Spleen (tissue), 7 donors: ENCODE results near the gene ZNF236.

Experiments used
- POLR2AphosphoS5 ChIP-seq, 3 donors: sonication (generic); formaldehyde crosslinking; IDR thresholded peaks; one replicate each; pipeline ENCODE4 v1.5.1; 2017; ENCODE audit warnings: antibody characterized with exemption in 3 of 3
- TF ChIP-seq, protein P1 (sequence below), 11 experiments: fragments of 200-600 bp in 7 of 11; fragments of 450-650 bp in 4 of 11; sonication (generic) in 4 of 11; IDR thresholded peaks in 8 of 11; conservative IDR thresholded peaks in 3 of 11; 1 replicate in 7 of 11; 2 replicates in 4 of 11; pipeline versions ENCODE4 v1.4.0 to v1.8.0; 2016 to 2021; ENCODE audit warnings: antibody characterized with exemption in 11 of 11, inconsistent platforms in 4 of 11, mild to moderate bottlenecking in 1 of 11
- donor health status: DM: no; HTN: no; CAD: no; lungs with moderate emphysema.
- donor health status: DM: no; HTN: no; CAD: no.
- donor health status: DM: no; HTN: no; CAD: no.

DNA sequence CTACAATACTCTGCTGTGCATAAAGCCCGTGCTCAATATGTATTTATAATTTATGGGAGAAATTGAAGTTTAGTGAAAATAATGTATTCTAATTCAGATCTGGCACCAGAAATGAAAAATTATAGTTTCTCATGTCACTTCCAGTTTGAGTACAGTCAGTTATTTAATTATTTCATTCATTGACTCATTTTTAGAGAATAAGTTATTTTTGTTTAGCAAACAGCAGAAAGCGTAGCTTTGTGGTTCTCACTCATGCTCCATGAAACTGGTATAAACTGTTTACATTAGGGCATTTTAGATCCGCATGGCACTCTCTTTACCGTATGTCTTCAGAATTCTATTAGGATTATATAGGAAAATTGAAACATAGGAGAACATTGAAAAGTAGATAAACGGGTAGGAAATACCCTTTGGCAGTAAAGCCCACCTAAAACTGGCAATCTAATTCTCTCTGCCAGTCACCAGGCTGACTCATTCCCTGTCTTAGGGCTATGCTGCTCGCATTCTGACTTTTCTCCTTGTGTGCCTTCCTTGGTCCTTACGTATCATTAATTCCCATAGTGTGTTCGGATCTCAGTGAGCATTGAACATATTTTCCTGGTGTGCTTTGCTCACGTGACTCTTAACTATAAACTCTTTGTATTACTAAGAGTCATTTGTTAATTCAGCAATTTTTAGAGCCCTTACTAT is 106.0 kb downstream of the ZNF236 start:
- no peak for TF ChIP-seq POLR2AphosphoS5 (IDR thresholded peaks at IDR 0.05)
- TF ChIP-seq, protein P1, sequence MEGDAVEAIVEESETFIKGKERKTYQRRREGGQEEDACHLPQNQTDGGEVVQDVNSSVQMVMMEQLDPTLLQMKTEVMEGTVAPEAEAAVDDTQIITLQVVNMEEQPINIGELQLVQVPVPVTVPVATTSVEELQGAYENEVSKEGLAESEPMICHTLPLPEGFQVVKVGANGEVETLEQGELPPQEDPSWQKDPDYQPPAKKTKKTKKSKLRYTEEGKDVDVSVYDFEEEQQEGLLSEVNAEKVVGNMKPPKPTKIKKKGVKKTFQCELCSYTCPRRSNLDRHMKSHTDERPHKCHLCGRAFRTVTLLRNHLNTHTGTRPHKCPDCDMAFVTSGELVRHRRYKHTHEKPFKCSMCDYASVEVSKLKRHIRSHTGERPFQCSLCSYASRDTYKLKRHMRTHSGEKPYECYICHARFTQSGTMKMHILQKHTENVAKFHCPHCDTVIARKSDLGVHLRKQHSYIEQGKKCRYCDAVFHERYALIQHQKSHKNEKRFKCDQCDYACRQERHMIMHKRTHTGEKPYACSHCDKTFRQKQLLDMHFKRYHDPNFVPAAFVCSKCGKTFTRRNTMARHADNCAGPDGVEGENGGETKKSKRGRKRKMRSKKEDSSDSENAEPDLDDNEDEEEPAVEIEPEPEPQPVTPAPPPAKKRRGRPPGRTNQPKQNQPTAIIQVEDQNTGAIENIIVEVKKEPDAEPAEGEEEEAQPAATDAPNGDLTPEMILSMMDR (IDR thresholded peaks at IDR 0.05 in 8 of 11, conservative IDR thresholded peaks at IDR 0.05 in 3 of 11): no peak
